Vagina (tissue), 2 donors: Measurements from ENCODE around the gene FHDC1.

Experiments used
- POLR2A ChIP-seq, 2 donors: fragments of 450-650 bp; IDR thresholded peaks; one replicate each; pipeline ENCODE4 v1.6.1; 2017; ENCODE audit warnings: antibody characterized with exemption in 2 of 2, mild to moderate bottlenecking in 2 of 2, moderate library complexity in 2 of 2
- POLR2AphosphoS5 ChIP-seq, 2 donors: sonication (generic); formaldehyde crosslinking; IDR thresholded peaks; one replicate each; pipeline ENCODE4 v1.9.0; 2017; ENCODE audit warnings: antibody characterized with exemption in 2 of 2, mild to moderate bottlenecking in 2 of 2, low read depth in 1 of 2; ENCODE audit not compliant: insufficient read depth in 1 of 2
- TF ChIP-seq, protein P1 (sequence below), 3 experiments: fragments of 450-650 bp in 2 of 3; fragments of 200-600 bp in 1 of 3; sonication (generic) in 1 of 3; IDR thresholded peaks; one replicate each; pipeline ENCODE4 v1.5.1; 2017 to 2019; ENCODE audit warnings: antibody characterized with exemption in 3 of 3, mild to moderate bottlenecking in 2 of 3, moderate library complexity in 2 of 3

DNA sequence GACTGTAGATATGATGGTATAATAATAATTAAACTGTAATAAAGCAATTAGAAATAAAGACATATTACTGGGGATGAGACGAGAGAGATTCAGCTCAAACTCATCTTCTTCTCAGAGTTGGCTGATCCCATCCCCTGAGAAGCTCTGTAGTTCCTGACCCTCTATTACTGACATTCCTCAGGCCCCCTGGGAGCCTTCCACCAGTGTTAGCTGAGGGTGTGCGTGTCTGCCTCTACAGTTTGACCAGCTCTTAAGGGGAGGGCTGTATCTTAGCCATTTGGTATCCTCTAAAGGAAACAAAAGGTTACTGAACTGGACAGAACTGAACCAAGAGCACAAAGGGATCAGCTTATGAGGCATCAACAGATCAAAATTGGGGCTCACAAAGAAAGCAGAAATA is 11.2 kb downstream of the FHDC1 start:
- TF ChIP-seq, protein P1, sequence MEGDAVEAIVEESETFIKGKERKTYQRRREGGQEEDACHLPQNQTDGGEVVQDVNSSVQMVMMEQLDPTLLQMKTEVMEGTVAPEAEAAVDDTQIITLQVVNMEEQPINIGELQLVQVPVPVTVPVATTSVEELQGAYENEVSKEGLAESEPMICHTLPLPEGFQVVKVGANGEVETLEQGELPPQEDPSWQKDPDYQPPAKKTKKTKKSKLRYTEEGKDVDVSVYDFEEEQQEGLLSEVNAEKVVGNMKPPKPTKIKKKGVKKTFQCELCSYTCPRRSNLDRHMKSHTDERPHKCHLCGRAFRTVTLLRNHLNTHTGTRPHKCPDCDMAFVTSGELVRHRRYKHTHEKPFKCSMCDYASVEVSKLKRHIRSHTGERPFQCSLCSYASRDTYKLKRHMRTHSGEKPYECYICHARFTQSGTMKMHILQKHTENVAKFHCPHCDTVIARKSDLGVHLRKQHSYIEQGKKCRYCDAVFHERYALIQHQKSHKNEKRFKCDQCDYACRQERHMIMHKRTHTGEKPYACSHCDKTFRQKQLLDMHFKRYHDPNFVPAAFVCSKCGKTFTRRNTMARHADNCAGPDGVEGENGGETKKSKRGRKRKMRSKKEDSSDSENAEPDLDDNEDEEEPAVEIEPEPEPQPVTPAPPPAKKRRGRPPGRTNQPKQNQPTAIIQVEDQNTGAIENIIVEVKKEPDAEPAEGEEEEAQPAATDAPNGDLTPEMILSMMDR (IDR thresholded peaks at IDR 0.05) = no peak
- TF ChIP-seq POLR2AphosphoS5 (IDR thresholded peaks at IDR 0.05; ENCODE audit: insufficient read depth in 1 of 2, low read depth in 1 of 2) = no peak
- no peak for TF ChIP-seq POLR2A (IDR thresholded peaks at IDR 0.05)
